ENCODE data around the gene GPBP1. TPM values are rescaled to one million over a fixed set of nuclear protein-coding genes. Genes with fewer than 3 reads are reported as not detected.

Gene GPBP1
- polyA plus RNA-seq, 1 donor from 2014 or later: 149 TPM

- H3K79me2 ChIP-seq (replicated peaks; ENCODE audit: insufficient read depth, low read length): no peaks in the 10 kb centered on the region
- peaks cover 5% of the 10 kb centered on the region for H3K36me3 ChIP-seq (ENCODE audit: insufficient read depth, low read length)
Measured at GRCh38 chr5:57243286-57244137, 69.7 kb downstream of the GPBP1 start.

More at GRCh38 chr5:57243286-57244137, 69.7 kb downstream of the GPBP1 start:
- no peaks in the 10 kb centered on the region for H3K9me2 ChIP-seq (ENCODE audit: insufficient read depth, low read length)
- no peaks in the 10 kb centered on the region for H4K20me1 ChIP-seq (ENCODE audit: insufficient read depth)
- H3K9ac ChIP-seq (ENCODE audit: low read length): no peak overlapping the region
- no peaks in the 10 kb centered on the region for H3K9me3 ChIP-seq (ENCODE audit: low read length)
- no peak overlapping the region for H3K27ac ChIP-seq (ENCODE audit: low read length)
- no peaks in the 10 kb centered on the region for H3K27me3 ChIP-seq (ENCODE audit: insufficient read depth, low read depth, low read length)
- no peak overlapping the region for H2AFZ ChIP-seq (ENCODE audit: low read depth, low read length)
- H3K4me3 ChIP-seq (ENCODE audit: low read length): no peak overlapping the region
- TF ChIP-seq RAD21 (conservative IDR thresholded peaks at IDR 0.05) (no peak), EP300 (conservative IDR thresholded peaks at IDR 0.05; ENCODE audit: poor library complexity, severe bottlenecking) (no peak), SMC3 (conservative IDR thresholded peaks at IDR 0.05; ENCODE audit: poor library complexity) (no peak), EZH2 (IDR thresholded peaks at IDR 0.05; ENCODE audit: borderline replicate concordance, insufficient read depth, low read length, poor library complexity, severe bottlenecking) (no peak), REST (IDR thresholded peaks at IDR 0.05; ENCODE audit: borderline replicate concordance) (no peak), TAF1 (IDR thresholded peaks at IDR 0.05; ENCODE audit: low read depth) (no peak), MXI1 (conservative IDR thresholded peaks at IDR 0.05; ENCODE audit: poor library complexity, severe bottlenecking) (no peak), POLR2AphosphoS5 (IDR thresholded peaks at IDR 0.05) (no peak), CTCF (IDR thresholded peaks at IDR 0.05; ENCODE audit: poor library complexity, severe bottlenecking) (no peak)
- no peaks in the 10 kb centered on the region for H3F3A ChIP-seq (ENCODE audit: insufficient read depth, low read length, poor library complexity, severe bottlenecking)
- no peak overlapping the region for H3K4me2 ChIP-seq (ENCODE audit: low read length)

Data from neural cell (in vitro differentiated cells).